ENCODE results near the gene COLGALT1.

DNA sequence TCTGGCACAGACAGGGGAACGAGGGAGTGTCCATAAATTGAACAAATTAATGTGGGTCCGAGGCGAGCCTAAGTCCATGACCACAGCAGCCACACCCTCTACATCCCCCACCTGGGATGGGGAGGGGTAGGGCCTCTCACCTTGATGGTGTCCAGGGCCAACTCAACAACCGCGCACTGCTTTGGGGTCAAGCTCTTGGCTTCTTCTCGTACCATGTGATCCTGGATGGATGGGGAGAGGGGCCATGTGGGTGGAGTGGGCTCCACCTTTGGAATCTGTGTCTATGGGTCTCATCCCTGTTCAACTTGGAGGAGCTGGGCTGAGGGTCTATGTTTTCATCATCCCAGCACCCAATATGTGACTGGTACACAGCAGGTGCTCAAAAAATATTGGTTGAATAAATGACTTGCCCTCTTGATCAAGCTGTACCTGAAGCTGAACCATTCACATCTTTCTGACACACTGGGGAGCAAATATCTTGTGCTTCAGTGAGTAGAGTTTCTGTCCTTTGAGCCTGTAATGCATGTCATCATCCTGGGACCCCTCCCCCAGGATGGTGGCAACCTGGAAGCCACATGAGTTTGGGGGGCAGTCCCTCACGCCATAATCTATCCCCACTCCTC lies 62.9 kb downstream of the COLGALT1 start:
- TF ChIP-seq, protein P1, sequence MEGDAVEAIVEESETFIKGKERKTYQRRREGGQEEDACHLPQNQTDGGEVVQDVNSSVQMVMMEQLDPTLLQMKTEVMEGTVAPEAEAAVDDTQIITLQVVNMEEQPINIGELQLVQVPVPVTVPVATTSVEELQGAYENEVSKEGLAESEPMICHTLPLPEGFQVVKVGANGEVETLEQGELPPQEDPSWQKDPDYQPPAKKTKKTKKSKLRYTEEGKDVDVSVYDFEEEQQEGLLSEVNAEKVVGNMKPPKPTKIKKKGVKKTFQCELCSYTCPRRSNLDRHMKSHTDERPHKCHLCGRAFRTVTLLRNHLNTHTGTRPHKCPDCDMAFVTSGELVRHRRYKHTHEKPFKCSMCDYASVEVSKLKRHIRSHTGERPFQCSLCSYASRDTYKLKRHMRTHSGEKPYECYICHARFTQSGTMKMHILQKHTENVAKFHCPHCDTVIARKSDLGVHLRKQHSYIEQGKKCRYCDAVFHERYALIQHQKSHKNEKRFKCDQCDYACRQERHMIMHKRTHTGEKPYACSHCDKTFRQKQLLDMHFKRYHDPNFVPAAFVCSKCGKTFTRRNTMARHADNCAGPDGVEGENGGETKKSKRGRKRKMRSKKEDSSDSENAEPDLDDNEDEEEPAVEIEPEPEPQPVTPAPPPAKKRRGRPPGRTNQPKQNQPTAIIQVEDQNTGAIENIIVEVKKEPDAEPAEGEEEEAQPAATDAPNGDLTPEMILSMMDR (IDR thresholded peaks at IDR 0.05), result no peak
- TF ChIP-seq POLR2A (IDR thresholded peaks at IDR 0.05), result no peak
- TF ChIP-seq EP300 (IDR thresholded peaks at IDR 0.05), result no peak
